GM12892 (cell line): Measurements from ENCODE around the gene HMOX2.
A peak's percentile ranks its signal among the peaks of the same experiment; 100 is the strongest.

ENCODE experiments used
- POLR2A ChIP-seq: IDR thresholded peaks from 2 replicates; pipeline ENCODE4 v1.6.1; 2011; ENCODE audit warnings: low read depth, low read length, control low read depth
- POLR2AphosphoS5 ChIP-seq: IDR thresholded peaks from 2 replicates; pipeline ENCODE4 v1.6.1; 2011; ENCODE audit warnings: low read depth, low read length, control low read depth
- TAF1 ChIP-seq: IDR thresholded peaks from 2 replicates; pipeline ENCODE4 v1.6.1; 2011; ENCODE audit warnings: low read depth, mild to moderate bottlenecking, control low read depth, low read length, borderline replicate concordance

GRCh38 chr16:4474192-4474961 is 1.8 kb upstream of the HMOX2 start, which contains the start of gene NMRAL1:
- TF ChIP-seq POLR2AphosphoS5 (peak; percentile 76), POLR2A (peak; percentile 89), TAF1 (no peak)
